Measurements from ENCODE around the gene CLCN1.
A peak's percentile ranks its signal among the peaks of the same experiment; 100 is the strongest.
"Not testable (repeated sequence)": the region's sequence is repeated elsewhere in the genome, so short reads cannot be mapped to it uniquely, and the experiment has no call there.

Gene CLCN1

DNA sequence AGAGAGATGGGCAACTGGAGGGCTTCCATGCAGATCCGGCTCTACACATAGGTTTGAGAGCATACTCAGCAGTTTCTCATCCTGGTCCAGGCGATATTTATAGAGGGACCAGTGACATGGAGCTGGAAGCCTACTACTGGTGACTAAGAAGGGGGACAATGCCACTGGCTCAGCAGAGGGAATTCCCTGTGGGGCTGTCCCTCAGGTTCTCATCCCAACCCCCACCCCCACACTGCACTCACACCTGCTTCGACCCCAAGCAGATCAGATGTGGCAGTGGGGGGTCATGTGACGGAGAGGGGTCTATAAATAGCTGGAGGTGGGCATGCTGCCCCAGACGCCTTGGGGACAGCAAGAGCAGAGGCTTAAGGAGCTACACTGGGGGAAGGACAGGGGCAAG, at the start of gene CLCN1:
Gene CLCN1 (plus strand): TSS at position 336 of the 400 bp plus-strand sequence. CDS start 102 bp downstream, outside the sequence.
- DNase-seq = no peak

DNA sequence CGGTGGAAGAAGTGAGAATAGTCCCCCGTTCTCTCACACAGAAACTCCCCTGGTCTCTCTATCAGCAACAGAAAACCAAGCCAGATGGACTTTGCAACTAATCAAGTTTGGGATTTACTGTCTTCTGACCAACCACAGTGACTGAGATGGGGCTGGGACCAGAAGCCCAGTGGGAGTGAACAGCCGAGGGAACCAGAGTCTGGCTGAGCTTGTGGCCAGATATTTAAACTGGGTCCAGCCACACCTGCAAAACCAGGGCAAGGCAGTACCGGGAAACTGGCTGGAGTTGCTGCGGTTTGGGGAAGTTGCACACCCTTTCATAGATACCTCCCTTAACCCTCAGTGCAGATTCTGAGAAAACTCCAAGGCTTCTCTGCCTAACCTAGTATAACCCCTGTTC, 46.7 kb upstream of the CLCN1 start:
- DNase-seq = no peak

DNA sequence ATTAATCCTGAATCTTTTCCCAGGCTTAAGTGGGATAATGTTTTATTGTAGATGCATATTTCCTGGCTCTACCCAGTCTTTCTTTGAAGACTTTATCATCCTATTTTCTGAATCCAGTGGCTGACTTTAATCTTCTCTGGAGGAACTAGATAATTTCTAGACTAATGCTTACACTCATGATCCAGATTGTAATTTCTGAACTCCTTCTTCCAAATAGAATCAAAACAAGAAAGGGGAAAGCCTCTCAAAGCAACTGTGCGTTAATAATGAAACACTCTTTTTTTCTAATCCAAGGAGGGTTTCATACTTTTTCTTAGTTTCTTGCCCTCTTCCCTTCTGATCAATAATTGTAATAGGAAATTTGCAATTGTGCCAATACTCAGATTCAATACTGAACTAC, 44.7 kb upstream of the CLCN1 start:
- no peak for DNase-seq

DNA sequence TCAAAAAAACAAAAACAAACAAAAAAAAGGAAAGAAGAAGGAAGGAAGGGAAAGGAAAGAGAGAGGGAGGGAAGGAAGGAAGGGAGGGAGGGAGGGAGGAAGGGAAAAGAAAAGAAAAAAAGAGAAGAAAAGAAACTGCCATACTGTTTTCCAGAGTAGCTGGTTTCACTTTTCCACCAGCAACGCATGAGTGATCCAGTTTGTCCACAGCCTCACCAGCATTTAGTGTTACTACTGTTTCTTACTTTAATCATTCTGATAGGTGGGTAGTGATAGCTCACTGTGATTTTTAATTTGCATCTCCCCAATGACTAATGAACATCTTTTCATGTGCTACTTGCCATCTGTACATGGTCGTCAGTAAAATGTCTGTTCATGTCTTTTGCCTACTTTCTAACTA, 43.0 kb upstream of the CLCN1 start:
- DNase-seq = no peak

DNA sequence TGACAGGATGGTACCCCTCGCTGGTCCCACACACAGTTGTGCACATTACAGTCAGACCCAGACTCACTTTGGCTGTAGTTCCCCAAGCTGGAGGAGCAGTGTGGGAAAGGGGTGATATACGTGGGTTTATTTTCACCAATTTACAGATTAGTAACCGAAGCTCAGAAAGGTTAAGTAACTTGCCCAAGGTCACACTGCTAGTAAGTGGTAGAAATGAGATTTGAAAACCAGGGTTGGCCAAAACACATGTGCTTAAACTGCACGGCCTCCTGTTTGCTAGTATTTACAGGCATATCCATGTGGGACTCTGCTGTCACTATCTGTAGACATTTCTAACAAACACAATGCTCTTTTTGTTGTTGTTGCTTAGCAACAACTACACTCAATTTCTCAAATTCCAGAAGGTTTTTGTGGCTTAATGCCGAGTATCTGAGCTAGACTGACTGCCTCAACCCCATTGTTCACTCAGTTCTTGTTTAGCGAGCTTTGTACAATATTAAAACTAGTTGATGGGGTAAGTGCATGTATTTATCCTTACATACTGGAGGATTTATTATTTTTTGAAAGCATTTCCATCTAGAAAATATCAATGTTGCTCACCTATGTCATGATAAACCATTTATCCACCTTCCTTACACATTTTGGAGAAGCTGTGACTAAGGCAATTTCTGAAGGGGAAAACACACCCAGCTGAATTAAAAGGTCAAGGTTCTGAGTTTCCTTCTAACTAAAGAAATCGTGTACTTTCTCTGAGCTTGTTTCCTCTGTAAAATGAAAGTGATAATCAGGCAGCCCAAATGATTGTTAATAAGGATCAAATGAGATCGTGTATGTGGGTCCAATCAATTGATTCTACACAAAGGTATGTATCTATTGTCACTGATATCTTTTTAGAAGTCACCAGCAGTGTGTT, 36.5 kb upstream of the CLCN1 start:
- peak in 12 of 56 donors; percentile 5 to 55 (median 23) for DNase-seq

DNA sequence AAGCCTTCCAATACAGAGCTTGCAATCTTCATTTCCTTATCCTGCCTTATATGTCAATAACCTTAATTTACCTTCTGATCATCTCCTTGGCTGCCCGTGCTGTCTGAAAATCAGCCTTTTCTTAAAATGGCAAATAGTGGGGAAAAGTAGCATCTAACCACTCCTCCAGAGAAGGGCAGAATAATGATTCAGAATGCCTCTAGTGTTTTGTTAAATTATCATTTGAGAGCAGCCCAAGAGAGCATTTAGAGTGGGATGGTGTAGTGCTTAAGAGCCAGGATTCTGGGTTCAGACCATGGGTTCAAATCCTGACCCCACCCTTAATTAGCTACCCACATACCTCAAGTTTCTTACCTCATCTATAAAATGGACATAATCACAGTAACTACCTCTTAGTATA, 35.8 kb upstream of the CLCN1 start:
- DNase-seq = no peak

DNA sequence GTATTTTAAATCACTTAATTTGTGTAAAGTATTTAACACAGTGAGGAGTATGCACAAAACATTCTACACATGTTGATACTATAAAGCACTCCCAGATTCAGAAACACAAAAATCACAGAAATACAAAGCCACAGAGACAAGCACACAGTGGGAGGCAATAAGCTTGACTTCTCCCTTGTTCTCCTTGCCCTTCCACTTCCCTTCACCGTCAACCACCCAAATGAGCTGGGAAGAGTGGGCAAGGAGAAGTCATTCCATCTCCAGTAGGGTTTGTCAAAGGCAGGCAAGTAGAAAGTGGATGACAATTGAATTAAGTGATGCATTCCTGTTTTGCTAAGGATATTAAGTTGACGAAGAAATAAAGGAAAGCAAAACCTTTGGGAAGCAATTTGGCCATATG, 35.3 kb upstream of the CLCN1 start:
- DNase-seq = no peak

DNA sequence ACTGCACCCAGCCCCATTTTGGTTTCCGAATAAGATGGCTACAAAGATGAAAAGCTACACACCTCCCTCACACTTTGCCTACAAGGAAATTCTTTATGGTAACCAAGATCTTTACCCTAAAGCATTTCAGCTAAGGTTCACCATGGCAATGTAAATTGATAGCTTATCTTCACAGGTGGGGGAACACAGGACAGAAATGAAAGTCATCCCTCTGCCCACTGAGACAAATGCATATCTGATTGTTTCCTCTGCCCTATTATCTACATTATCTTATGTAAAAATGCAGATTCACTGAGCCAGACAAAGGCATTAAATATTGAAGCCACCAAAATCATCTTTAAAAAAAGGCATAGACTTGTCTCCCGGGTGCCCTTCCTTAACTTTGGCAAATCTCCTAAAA, 34.4 kb upstream of the CLCN1 start:
- DNase-seq = no peak

DNA sequence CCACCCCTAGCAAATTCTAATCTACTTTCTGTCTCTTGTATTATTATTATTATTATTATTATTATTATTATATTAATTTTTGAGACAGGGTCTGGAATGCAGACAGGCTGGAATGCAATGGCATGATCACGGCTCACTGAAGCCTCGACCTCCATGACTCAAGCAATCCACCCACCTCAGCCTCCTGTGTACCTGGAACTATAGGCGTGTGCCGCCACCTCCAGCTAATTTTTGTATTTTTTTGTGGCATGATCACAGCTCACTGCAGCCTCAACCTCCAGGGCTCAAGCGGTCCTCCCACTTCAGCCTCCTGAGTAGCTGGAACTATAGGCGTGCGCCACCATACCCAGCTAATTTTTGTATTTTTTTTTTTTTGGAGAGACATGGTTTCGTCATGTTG, 33.8 kb upstream of the CLCN1 start:
- no peak for DNase-seq

DNA sequence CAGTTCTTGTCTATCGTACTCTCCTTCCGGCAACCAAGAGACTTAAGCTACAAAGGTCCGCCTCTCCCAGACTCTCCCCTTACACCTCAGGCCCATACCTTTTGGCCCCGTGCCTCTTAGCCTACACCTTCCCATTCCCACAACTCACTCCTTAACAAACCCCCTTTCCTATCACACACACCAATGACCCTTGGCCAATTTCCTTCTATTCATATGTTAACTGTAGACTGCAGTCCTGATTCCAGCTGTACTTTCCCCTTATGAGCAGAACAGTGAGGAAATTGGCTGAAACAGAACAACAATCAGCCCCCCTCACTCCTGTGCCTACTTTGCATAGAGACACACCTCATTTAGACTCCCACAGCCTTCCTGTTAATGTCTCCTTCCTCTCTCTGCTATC, 32.5 kb upstream of the CLCN1 start:
- DNase-seq = no peak

DNA sequence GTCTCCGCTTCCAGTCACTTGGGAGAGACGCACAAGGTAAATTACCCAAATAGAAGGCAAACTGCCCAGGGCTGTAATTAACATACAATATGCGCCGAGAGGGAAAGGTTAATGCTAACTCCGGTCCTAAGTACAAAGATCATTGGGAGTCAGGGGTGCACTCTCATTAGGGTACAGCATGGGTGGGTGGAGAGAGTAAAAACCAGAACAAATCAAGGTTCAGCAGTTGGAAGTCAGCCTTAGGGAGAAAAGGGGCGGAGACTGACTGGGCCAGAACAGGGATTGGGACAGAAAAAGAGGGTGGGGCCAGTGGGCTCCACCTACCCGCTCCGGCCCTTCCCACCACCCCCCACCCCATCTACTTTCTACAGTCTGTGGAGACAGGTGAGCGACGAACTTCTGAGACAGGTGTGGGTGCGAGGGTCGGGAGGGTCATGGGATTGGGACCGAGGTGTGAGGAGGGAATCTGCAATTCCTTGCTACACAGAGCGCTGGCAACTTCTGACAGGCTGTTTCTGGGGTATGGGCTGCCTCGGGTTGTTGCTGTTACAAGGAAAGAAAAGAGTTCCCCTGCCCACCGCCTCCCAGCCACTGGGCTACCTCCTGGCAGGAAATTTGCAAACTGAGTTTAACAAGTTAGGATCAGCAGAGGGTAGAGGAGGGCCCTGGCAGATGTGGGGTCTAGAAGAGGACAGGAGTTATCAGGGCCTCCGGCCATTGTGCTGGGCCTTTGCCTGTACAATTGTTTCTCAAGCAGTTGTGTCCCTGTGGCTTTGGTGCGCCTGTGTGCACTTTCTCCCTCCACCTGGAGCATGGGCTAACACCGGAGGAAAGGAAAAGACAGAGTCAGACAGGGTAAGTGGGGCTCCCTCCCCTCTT, 31.1 kb upstream of the CLCN1 start, which contains the start of gene TMEM139:
Gene TMEM139 (plus strand): TSS at position 368 of the 879 bp plus-strand sequence. CDS start 1,000 bp downstream, outside the sequence.
- DNase-seq = peak in 17 of 56 donors; percentile 7 to 59 (median 31)

DNA sequence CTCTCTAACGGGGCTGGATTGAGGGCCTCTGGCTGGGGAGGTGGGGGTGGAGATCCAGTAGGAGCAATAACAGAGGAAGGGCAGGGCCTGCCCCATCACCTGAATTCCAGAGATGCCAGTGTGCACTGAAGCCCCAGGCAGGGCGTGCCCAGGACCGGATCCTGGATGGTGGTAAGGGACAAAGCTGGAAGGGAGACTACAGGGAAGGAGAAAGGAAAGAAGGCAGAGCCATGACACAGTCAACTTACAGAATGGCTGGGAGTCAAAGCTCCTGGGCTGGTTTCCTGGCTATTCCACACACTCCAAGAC, 30.5 kb upstream of the CLCN1 start:
- no peak for DNase-seq

DNA sequence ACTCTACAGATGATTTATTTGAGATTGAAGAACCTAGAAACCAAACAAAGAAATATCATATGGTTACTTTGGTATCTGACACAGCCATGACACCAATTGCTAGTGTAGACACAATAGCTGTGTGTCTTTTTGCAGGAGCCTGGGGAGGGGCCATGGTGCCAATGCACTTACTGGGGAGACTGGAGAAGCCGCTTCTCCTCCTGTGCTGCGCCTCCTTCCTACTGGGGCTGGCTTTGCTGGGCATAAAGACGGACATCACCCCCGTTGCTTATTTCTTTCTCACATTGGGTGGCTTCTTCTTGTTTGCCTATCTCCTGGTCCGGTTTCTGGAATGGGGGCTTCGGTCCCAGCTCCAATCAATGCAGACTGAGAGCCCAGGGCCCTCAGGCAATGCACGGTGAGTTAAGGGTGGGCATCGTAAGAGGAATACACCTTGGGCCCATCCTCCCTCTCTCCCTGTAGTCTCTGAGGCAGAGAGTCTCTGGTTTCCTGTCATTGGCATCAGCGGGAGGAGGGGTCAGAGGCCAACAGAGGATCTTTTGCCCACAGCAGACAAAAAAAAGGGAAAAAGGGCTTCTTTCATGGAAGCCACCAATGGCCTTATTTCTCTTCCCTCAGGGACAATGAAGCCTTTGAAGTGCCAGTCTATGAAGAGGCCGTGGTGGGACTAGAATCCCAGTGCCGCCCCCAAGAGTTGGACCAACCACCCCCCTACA, 29.9 kb upstream of the CLCN1 start:
- peak in 41 of 56 donors; percentile 13 to 81 (median 63) for DNase-seq

DNA sequence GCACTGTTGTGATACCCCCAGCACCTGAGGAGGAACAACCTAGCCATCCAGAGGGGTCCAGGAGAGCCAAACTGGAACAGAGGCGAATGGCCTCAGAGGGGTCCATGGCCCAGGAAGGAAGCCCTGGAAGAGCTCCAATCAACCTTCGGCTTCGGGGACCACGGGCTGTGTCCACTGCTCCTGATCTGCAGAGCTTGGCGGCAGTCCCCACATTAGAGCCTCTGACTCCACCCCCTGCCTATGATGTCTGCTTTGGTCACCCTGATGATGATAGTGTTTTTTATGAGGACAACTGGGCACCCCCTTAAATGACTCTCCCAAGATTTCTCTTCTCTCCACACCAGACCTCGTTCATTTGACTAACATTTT, 29.4 kb upstream of the CLCN1 start:
- peak in 31 of 56 donors; percentile 16 to 77 (median 61) for DNase-seq

DNA sequence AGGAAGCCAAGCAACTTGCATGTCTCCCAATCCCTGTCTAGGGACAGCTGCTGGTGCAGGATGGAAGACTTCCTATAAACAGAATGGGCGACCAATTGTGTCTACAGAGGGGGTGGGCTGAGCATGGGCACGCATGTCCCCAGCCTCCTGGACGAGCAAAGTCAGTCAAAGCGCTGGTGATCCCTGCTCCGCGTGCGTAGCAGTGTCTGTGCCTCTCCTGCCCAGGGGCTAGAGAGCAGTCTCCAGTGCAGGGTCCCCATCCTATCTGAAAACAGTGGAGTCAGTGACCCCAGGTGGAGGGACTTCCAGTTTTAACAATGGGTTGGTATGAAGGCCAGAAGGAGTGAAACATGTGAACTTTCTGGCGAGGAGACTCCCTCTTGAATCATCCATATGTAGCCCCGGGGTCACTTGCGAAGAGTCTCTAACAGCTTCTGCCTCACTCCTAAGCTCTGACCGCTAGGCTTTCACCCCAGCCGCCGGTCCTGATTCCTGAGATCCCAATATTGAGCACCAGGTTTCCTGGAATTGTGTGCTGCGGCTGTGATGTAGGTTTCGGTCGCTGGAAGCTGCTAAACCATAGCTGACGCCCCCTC, 28.5 kb upstream of the CLCN1 start:
- DNase-seq = peak in 2 of 56 donors; percentile 20 to 26

DNA sequence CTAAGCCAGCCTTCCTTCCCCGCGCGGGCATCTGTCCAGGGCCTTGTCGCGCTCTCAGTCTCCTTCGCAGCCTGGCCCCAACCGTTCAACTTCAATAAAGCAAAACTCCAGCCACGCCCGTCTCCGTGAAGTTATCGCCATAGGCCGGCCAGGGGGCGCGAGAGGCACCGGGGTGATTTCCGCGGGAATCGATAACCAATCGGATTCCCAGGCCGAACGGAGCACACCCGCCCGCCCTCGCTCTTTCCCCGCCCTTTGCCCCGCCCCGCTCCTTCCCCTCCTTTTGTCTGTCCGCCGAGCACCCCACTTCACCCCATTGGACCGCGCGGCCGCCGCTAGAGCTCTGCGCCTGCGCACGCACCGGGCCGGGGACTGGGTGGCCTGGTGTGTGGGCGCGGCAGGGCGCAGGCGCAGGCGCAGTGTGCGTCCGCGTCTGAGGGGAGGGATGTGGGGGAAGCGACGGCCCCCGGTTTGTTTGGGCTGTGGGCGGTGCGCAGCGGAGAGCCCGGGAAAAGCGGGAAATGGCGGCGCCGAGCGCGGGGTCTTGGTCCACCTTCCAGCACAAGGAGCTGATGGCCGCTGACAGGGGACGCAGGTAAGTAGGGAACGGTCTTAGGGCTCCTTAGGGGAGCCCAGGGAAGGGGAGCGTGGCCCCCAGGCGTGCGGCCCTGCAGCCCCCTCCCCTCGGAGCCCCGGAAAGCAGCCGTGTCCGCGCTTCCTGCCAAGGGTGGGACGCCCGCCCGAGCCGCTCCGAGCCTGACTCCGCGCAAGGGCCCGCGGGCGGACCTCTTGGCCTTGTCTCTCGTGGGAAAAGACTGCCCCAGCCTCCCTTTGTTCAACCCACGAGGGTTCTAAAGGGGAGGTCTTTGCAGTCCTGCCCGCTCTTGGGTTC, 27.7 kb upstream of the CLCN1 start, which contains the start of gene CASP2:
Gene CASP2 (plus strand): TSS at position 417 of the 892 bp plus-strand sequence. CDS start 105 bp downstream, at position 522.
- peak; percentile 73 to 99 (median 96) for DNase-seq

DNA sequence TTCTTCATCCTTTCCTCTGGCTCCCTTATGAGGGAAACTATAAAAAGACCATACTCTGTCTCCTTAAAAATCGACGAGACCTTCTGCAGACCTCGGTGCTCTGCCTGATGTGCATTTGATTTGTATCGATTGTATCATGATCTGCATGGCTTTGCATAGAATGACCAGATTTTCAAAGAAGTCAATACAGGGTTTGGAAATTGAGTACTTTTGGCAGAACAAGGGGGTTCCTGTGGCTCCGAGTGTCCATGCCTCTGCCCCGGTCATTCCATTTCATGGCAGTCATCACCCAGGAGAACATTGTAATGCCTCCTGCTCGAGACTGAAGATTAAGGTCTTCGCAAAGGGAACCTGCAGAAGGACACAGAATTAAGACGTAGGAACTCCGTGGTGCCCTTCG, 27.1 kb upstream of the CLCN1 start:
- DNase-seq = no peak

DNA sequence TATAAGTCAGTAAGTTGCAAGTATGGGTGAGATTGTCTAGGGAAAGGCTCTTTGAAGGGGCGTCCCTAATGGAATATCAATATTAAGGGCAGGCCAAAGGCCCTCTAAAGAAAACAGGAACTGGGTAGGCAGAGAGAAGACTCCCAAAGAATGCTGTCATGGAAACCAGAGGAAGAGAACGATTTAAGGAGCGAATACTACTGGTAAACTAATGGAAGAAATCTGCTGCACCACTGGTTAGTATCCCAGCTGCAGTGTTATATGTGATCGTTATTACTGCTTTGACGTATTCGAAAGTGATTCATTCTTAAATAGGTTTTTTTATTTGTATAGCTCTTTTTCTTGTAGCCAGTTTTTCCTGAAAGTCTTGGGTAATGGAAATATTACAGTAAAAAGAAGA, 26.5 kb upstream of the CLCN1 start:
- no peak for DNase-seq

DNA sequence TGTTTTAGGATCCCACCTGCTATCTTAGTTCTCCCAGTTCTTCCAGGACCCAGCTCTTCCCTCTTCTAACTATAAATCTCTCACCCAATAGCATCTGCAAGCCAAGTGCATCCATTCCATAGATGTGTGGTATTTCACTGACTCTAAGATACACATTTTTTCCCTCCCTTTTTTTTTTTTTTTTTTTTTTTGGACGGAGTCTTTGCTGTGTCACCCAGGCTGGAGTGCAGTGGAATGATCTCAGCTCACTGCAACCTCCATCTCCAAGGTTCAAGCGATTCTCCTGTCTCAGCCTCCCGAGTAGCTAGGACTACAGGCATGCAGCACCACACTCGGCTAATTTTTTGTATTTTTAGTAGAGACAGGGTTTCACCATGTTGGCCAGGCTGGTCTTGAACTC, 26.0 kb upstream of the CLCN1 start:
- DNase-seq = not testable (repeated sequence)

DNA sequence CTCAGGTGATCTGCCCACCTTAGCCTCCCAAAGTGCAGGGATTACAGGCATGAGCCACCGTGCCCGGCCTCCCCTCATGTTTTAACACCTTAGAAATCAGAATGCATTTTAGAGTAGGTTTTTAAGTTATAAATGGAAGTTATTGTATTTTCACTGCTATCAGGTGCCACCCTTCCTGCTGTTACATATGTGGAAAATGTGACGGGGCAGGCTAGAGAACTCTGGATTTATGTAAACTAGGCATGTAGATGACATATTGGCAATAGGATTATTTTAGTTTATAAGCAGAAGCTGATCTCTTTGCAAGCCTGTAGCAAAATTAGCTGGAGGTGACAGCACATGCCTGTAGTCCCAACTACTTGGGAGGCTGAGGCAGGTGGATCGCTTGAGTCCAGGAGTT, 25.6 kb upstream of the CLCN1 start:
- DNase-seq = no peak
